DND-41 (cell line): ENCODE measurements around the gene RALGPS1.

Experiments used
- ATAC-seq: fragments of 200-7000 bp; cut with Tn5 transposase; 3 replicates; pipeline ENCODE4 v1.9.1; 2021; ENCODE audit warnings: low read depth; ENCODE audit not compliant: insufficient read depth
- DNase-seq: peaks from one replicate; pipeline ENCODE4 v3.0.0-alpha.2; 2020
- H2AFZ ChIP-seq: 2 replicates; pipeline ENCODE4 v1.6.0; 2012; ENCODE audit warnings: low read depth, low read length
- H3K27ac ChIP-seq: 2 replicates; pipeline ENCODE4 v1.5.1; 2012; ENCODE audit warnings: low read length, inconsistent platforms
- H3K27me3 ChIP-seq: fragments of 200-600 bp; sonication (generic); 2 replicates; pipeline ENCODE4 v1.6.0; 2012; ENCODE audit warnings: low read length, mild to moderate bottlenecking, inconsistent platforms; ENCODE audit not compliant: insufficient read depth, poor library complexity
- H3K36me3 ChIP-seq: 2 replicates; pipeline ENCODE4 v1.5.1; 2012; ENCODE audit warnings: low read length, inconsistent platforms; ENCODE audit not compliant: insufficient read depth
- H3K4me1 ChIP-seq: 2 replicates; pipeline ENCODE4 v1.5.1; 2012; ENCODE audit warnings: mild to moderate bottlenecking, low read length; ENCODE audit not compliant: insufficient read depth
- H3K4me2 ChIP-seq: 2 replicates; pipeline ENCODE4 v1.6.0; 2012; ENCODE audit warnings: mild to moderate bottlenecking, moderate library complexity, low read length, inconsistent platforms; ENCODE audit not compliant: insufficient read depth
- H3K4me3 ChIP-seq, 2 experiments: fragments of 200-600 bp in 1 of 2; shearing (Covaris generic) in 1 of 2; 2 replicates each; pipeline ENCODE4 v1.5.1; 2012 to 2016; ENCODE audit warnings: inconsistent platforms in 2 of 2, low read length in 2 of 2, mild to moderate bottlenecking in 2 of 2, low read depth in 1 of 2, moderate library complexity in 1 of 2
- H3K79me2 ChIP-seq: 2 replicates; pipeline ENCODE4 v1.6.0; 2012; ENCODE audit warnings: low read length, inconsistent platforms; ENCODE audit not compliant: insufficient read depth
- H3K9ac ChIP-seq: 2 replicates; pipeline ENCODE4 v1.6.0; 2012; ENCODE audit warnings: low read depth, mild to moderate bottlenecking, inconsistent platforms, low read length, moderate library complexity
- H3K9me3 ChIP-seq: 2 replicates; pipeline ENCODE4 v1.5.1; 2012; ENCODE audit warnings: low read length, moderate library complexity, mild to moderate bottlenecking, inconsistent platforms; ENCODE audit not compliant: insufficient read depth, severe bottlenecking
- H4K20me1 ChIP-seq: 2 replicates; pipeline ENCODE4 v1.6.0; 2012; ENCODE audit warnings: low read length; ENCODE audit not compliant: insufficient read depth
- CTCF ChIP-seq: IDR thresholded peaks from 2 replicates; pipeline ENCODE4 v1.5.1; 2012; ENCODE audit warnings: borderline replicate concordance, low read length, moderate library complexity, mild to moderate bottlenecking; ENCODE audit not compliant: poor library complexity, severe bottlenecking; ENCODE audit errors: extremely low read depth
- EZH2 ChIP-seq: IDR thresholded peaks from 3 replicates; pipeline ENCODE4 v1.6.1; 2012; ENCODE audit warnings: borderline replicate concordance, low read depth, mild to moderate bottlenecking, moderate library complexity, low read length, inconsistent platforms; ENCODE audit not compliant: severe bottlenecking

Gene RALGPS1

GRCh38 chr9:127211983-127212382 lies 297.4 kb downstream of the RALGPS1 start:
- H3K9me3 ChIP-seq = no peaks in the 10 kb centered on the region
- H3K27ac ChIP-seq = no peak overlapping the region
- H4K20me1 ChIP-seq = peaks cover 34% of the 10 kb centered on the region
- TF ChIP-seq EZH2 (no peak), CTCF (no peak)
- H2AFZ ChIP-seq = no peak overlapping the region
- no peaks in the 10 kb centered on the region for H3K4me1 ChIP-seq
- H3K27me3 ChIP-seq = peaks cover 45% of the 10 kb centered on the region
- no peak for ATAC-seq
- no peak overlapping the region for H3K4me3 ChIP-seq
- no peaks in the 10 kb centered on the region for H3K36me3 ChIP-seq
- H3K9ac ChIP-seq = no peak overlapping the region
- no peak for DNase-seq
- H3K79me2 ChIP-seq = no peaks in the 10 kb centered on the region
- H3K4me2 ChIP-seq = no peak overlapping the region

GRCh38 chr9:127212453-127212852 lies 297.9 kb downstream of the RALGPS1 start:
- Histone ChIP-seq H2AFZ (no peak overlapping the region), H3K9me3 (no peaks in the 10 kb centered on the region), H3K4me3 (no peak overlapping the region), H3K4me1 (no peaks in the 10 kb centered on the region), H3K79me2 (no peaks in the 10 kb centered on the region), H3K27ac (no peak overlapping the region), H3K36me3 (no peaks in the 10 kb centered on the region), H3K4me2 (no peak overlapping the region), H3K27me3 (peaks cover 43% of the 10 kb centered on the region), H3K9ac (no peak overlapping the region), H4K20me1 (peaks cover 32% of the 10 kb centered on the region)
- DNase-seq (no peak), ATAC-seq (no peak)
- TF ChIP-seq CTCF = no peak
- no peak for TF ChIP-seq EZH2

GRCh38 chr9:127213859-127214258 lies 299.3 kb downstream of the RALGPS1 start:
- Histone ChIP-seq H2AFZ (no peak overlapping the region), H3K79me2 (no peaks in the 10 kb centered on the region), H3K4me1 (no peaks in the 10 kb centered on the region), H4K20me1 (peaks cover 27% of the 10 kb centered on the region), H3K36me3 (no peaks in the 10 kb centered on the region), H3K9ac (no peak overlapping the region), H3K27ac (no peak overlapping the region), H3K9me3 (no peaks in the 10 kb centered on the region), H3K4me3 (no peak overlapping the region), H3K27me3 (peaks cover 38% of the 10 kb centered on the region), H3K4me2 (no peak overlapping the region)
- ATAC-seq (no peak), DNase-seq (no peak)
- TF ChIP-seq EZH2 (no peak), CTCF (no peak)
